ENCODE data around the gene EFCAB10. TPM values are rescaled to one million over a fixed set of nuclear protein-coding genes. Genes with fewer than 3 reads are reported as not detected.

EFCAB10 gene
- total RNA-seq, 1 experiment from 2014 or later: not detected

- Mint-ChIP-seq H3K27ac (ENCODE audit: unreplicated experiment) (no peak overlapping the region), H3K27me3 (ENCODE audit: insufficient read depth, unreplicated experiment) (no peaks in the 10 kb centered on the region), H3K4me1 (ENCODE audit: low read depth, unreplicated experiment) (no peaks in the 10 kb centered on the region), H3K9me3 (ENCODE audit: unreplicated experiment) (no peaks in the 10 kb centered on the region), H3K4me3 (ENCODE audit: unreplicated experiment) (no peak overlapping the region), H3K36me3 (ENCODE audit: insufficient read depth, unreplicated experiment) (peaks cover 22% of the 10 kb centered on the region)
- Histone ChIP-seq H3K4me1 (no peaks in the 10 kb centered on the region), H3K4me3 (ENCODE audit: low read depth, low read length) (no peak overlapping the region), H3K36me3 (ENCODE audit: control insufficient read depth, insufficient read depth, low read length) (no peaks in the 10 kb centered on the region), H3K27me3 (replicated peaks; ENCODE audit: control insufficient read depth, insufficient read depth, low read length) (no peaks in the 10 kb centered on the region), H3K9me3 (no peaks in the 10 kb centered on the region)
- BruUV-seq (replicated peaks): no TSS peak
- TF ChIP-seq CTCF (IDR thresholded peaks at IDR 0.05; ENCODE audit: insufficient read depth in 1 of 2, low read depth in 1 of 2, low read length in 1 of 2, severe bottlenecking in 1 of 2, unreplicated experiment in 1 of 2): no peak
- intact Hi-C loops (cut with micrococcal nuclease; ENCODE audit: unreplicated experiment): no loop called here
- ChIA-PET POLR2A (interaction anchor here (0.6 kb wide), 1 partner anchor 13 kb away, joined by 6 read pairs; no protein-coding TSS in a partner anchor), CTCF (no interaction called here)
- DNase-seq: no peak
Measured at GRCh38 chr7:105571891-105572290, 9.4 kb downstream of the EFCAB10 start.

- intact Hi-C loops (cut with micrococcal nuclease; ENCODE audit: unreplicated experiment): no loop called here
- Mint-ChIP-seq H3K4me3 (ENCODE audit: unreplicated experiment) (no peak overlapping the region), H3K27ac (ENCODE audit: unreplicated experiment) (no peak overlapping the region), H3K36me3 (ENCODE audit: insufficient read depth, unreplicated experiment) (peaks cover 29% of the 10 kb centered on the region), H3K9me3 (ENCODE audit: unreplicated experiment) (no peaks in the 10 kb centered on the region), H3K4me1 (ENCODE audit: low read depth, unreplicated experiment) (no peaks in the 10 kb centered on the region), H3K27me3 (ENCODE audit: insufficient read depth, unreplicated experiment) (no peaks in the 10 kb centered on the region)
- no peak for TF ChIP-seq CTCF (IDR thresholded peaks at IDR 0.05; ENCODE audit: insufficient read depth in 1 of 2, low read depth in 1 of 2, low read length in 1 of 2, severe bottlenecking in 1 of 2, unreplicated experiment in 1 of 2)
- no peaks in the 10 kb centered on the region for H3K27me3 ChIP-seq (replicated peaks; ENCODE audit: control insufficient read depth, insufficient read depth, low read length)
- H3K36me3 ChIP-seq (ENCODE audit: control insufficient read depth, insufficient read depth, low read length): no peaks in the 10 kb centered on the region; the same call in 1 of the 2 replicates
- POLR2A ChIA-PET: no interaction called here
- no TSS peak for BruUV-seq (replicated peaks)
- no peaks in the 10 kb centered on the region for H3K4me1 ChIP-seq
- no peak overlapping the region for H3K4me3 ChIP-seq (ENCODE audit: low read depth, low read length)
- no peaks in the 10 kb centered on the region for H3K9me3 ChIP-seq
- CTCF ChIA-PET: no interaction called here
- no peak for DNase-seq
Measured at GRCh38 chr7:105567821-105568220, 13.5 kb downstream of the EFCAB10 start.

GRCh38 chr7:105567024-105567423 is 14.3 kb downstream of the EFCAB10 start:
- Histone ChIP-seq H3K4me3 (ENCODE audit: low read depth, low read length) (no peak overlapping the region), H3K9me3 (no peaks in the 10 kb centered on the region), H3K4me1 (no peaks in the 10 kb centered on the region), H3K36me3 (ENCODE audit: control insufficient read depth, insufficient read depth, low read length) (no peaks in the 10 kb centered on the region; the same call in 1 of the 2 replicates), H3K27me3 (replicated peaks; ENCODE audit: control insufficient read depth, insufficient read depth, low read length) (no peaks in the 10 kb centered on the region)
- H3K4me3 Mint-ChIP-seq (ENCODE audit: unreplicated experiment): no peak overlapping the region
- H3K36me3 Mint-ChIP-seq (ENCODE audit: insufficient read depth, unreplicated experiment): peaks cover 37% of the 10 kb centered on the region
- TF ChIP-seq CTCF (IDR thresholded peaks at IDR 0.05; ENCODE audit: insufficient read depth in 1 of 2, low read depth in 1 of 2, low read length in 1 of 2, severe bottlenecking in 1 of 2, unreplicated experiment in 1 of 2): no peak
- no TSS peak for BruUV-seq (replicated peaks)
- intact Hi-C loops (cut with micrococcal nuclease; ENCODE audit: unreplicated experiment): no loop called here
- DNase-seq: no peak
- H3K27ac Mint-ChIP-seq (ENCODE audit: unreplicated experiment): no peak overlapping the region
- no peaks in the 10 kb centered on the region for H3K27me3 Mint-ChIP-seq (ENCODE audit: insufficient read depth, unreplicated experiment)
- ChIA-PET POLR2A (no interaction called here), CTCF (no interaction called here)
- no peaks in the 10 kb centered on the region for H3K4me1 Mint-ChIP-seq (ENCODE audit: low read depth, unreplicated experiment)
- H3K9me3 Mint-ChIP-seq (ENCODE audit: unreplicated experiment): no peaks in the 10 kb centered on the region

Measured in Caco-2 (cell line).